GM20000 (cell line): ENCODE results near the gene GPR89B.
"Not testable (repeated sequence)": the region's sequence is repeated elsewhere in the genome, so short reads cannot be mapped to it uniquely, and the experiment has no call there.

Experiments
- DNase-seq: peaks from one replicate; pipeline ENCODE4 v3.0.0; 2012; ENCODE audit warnings: low spot score
- CTCF ChIP-seq: IDR thresholded peaks from 2 replicates; pipeline ENCODE4 v1.5.1; 2012; ENCODE audit warnings: mild to moderate bottlenecking, control low read depth; ENCODE audit errors: extremely low read depth, missing control alignments

The GPR89B gene

GRCh38 chr1:147993825-147994615 lies 65.8 kb downstream of the GPR89B start:
- not testable (repeated sequence) for DNase-seq

- not testable (repeated sequence) for DNase-seq
These were observed 67.9 kb downstream of the GPR89B start for GRCh38 chr1:147996088-147996487.

GRCh38 chr1:148007724-148008123 lies 79.5 kb downstream of the GPR89B start:
- not testable (repeated sequence) for DNase-seq

- DNase-seq = no peak
- no peak for TF ChIP-seq CTCF
These were observed 82.3 kb downstream of the GPR89B start for GRCh38 chr1:148010527-148010926.

GRCh38 chr1:148013177-148014144 lies 85.2 kb downstream of the GPR89B start:
- not testable (repeated sequence) for DNase-seq

GRCh38 chr1:148014289-148015200 lies 86.3 kb downstream of the GPR89B start:
- not testable (repeated sequence) for DNase-seq

- not testable (repeated sequence) for DNase-seq
These were observed 96.7 kb downstream of the GPR89B start for GRCh38 chr1:148024918-148025317.

- DNase-seq = not testable (repeated sequence)
These were observed 98.8 kb downstream of the GPR89B start for GRCh38 chr1:148027004-148027403.

- DNase-seq = not testable (repeated sequence)
These were observed 104.0 kb downstream of the GPR89B start for GRCh38 chr1:148032247-148032646.

- DNase-seq = not testable (repeated sequence)
These were observed 104.5 kb downstream of the GPR89B start for GRCh38 chr1:148032690-148033089.

GRCh38 chr1:148033147-148033546 lies 104.9 kb downstream of the GPR89B start:
- DNase-seq = not testable (repeated sequence)

GRCh38 chr1:148037850-148038461 lies 109.7 kb downstream of the GPR89B start:
- not testable (repeated sequence) for DNase-seq

GRCh38 chr1:148038462-148039333 lies 110.5 kb downstream of the GPR89B start:
- DNase-seq = peak; percentile 44
